HG02938 (cell line): Measurements from ENCODE around the gene COQ8B.
"Not testable (repeated sequence)": the region's sequence is repeated elsewhere in the genome, so short reads cannot be mapped to it uniquely, and the experiment has no call there.

Experiments used
- ATAC-seq: cut with Tn5 transposase; IDR thresholded peaks from one replicate; pipeline ENCODE4 v1.9.1; 2021; ENCODE audit warnings: mild to moderate bottlenecking, moderate library complexity; ENCODE audit not compliant: unreplicated experiment

The COQ8B gene

DNA sequence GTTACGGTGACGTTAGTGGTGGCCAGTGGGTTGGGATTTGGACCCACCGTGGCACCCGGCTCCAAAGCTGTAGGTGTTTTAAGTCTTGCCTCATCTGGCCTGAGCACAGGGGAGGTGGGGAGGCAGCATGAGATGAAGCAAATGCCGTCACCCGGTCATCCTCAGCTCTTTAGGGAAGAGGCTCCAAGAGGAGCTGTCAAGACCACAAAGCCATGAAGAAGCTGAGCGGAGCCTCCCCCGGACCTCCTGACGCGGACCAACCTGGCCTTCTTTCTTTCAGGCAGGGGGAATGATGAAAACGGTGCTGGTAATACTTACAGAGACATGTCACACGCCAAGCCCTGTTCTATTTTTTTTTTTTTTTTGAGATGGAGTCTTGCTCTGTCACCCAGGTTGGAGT lies 26.2 kb upstream of the COQ8B start:
- ATAC-seq: no peak

DNA sequence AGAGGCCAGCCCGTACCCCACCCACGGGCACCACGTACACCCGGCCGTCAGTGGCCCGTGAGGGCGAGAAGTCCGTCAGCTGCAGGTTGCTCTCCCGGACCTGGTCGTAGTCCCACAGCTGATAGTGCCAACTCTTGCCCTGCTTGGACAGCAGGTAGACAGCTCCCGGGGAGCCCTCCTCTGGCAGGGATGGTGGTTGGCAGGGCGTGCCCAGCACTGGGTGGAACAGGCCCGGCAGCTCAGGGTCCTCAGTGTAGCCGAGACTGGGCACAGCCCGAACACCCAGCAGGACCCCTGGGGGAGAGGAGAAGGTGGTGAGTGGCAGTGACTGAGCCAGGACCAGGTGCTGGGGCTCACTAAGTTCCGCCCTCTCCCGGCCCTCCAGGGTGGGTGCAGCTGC lies 25.8 kb upstream of the COQ8B start:
- no peak for ATAC-seq

DNA sequence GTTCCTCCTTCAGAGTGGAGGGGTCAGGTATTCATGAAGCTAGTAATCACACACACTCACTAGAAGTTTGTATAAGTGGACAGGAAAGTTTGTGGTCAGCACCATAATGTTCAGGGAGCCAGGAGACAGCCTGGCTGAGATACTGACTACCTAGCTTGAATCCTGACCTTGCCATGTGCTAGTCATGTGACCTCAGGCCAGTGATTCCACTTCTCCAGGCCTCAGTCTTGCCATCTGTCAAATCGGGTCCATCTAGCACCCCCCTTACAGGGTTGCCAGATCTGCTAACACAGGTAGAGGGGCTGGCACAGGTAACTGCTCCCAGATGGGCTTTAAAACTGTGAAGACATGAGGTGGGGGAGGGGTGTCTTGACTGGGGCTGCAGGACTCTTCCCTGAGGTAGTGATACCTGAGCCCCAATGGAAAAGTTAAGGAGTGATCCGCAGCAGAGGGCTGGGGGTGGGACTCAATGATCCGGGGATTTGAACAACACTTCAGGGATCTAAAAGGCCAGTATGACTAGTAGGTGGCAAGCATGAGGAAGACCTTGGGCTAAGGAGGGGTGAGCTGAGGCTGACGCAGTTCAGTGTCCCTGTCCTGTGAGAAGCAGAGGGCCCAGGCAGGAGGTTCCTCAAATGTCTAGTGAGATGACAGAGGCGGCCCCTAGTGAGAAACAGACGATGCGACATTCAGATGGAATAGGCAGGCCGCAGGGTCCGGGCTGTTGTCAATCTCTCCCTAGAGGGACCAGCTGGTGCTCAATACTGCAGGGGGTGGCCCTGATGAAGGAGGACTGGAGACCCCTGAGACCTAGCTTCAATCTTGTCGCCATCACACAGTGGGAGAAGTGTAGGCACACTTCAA lies 25.1 kb upstream of the COQ8B start:
- no peak for ATAC-seq

DNA sequence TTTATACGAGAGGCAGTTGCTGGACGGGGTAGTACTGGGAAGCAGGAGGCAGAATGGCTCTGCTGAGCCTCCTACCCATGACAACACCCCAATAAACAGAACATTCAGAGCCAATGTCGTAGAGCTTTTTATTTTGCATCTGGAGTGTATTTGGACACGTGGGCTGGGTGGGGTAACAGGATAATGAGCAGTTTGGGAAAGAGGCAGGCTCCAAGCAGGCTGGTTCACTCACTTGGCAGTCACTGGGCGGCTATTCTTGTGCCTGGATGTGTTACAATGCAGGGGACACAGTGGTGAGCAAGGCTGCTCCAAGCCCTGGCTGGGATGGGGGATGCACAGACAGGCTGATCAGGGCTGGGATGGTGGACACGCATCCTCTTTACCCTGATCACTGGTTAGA lies 24.1 kb upstream of the COQ8B start:
- ATAC-seq: no peak

DNA sequence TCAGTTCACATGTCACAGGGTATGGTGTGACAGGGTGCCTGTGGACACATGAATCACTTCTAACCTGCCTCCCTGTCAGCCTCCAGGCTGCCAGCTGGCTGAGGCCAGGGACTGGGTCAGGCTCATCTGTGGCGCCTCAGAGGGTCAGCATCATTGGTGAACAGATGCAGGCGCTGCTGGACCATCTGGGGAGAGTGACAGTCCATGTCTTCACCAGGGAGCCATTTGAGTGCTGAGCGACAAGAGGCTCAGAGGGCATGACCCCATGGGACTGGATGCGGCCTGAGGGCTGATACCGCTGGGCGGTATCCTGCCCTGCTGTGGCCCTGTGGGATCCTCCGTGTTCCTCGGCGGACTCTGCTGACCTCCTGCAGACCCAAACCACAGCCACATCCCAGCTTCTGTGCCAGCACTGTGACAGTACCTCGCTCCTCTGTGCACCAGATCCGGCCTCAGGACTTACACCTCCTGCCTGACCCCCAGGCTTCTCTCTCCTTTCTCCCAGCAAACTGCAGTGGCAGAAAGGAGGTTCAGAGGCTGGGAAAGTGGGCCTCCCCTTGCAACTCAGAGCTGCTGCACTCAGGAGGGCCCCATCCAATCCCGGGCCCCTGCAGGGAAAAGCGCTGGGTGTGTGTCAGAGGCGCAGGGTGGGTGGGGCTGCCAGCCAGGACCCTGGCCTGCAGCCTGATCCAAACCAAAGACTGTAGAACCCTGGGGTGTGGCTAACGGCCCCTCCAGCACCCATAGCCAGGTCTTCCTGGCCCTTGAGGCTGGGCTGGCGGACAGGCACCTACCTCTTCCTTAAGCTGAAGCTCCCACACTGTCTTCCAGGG lies 23.4 kb upstream of the COQ8B start:
- no peak for ATAC-seq

DNA sequence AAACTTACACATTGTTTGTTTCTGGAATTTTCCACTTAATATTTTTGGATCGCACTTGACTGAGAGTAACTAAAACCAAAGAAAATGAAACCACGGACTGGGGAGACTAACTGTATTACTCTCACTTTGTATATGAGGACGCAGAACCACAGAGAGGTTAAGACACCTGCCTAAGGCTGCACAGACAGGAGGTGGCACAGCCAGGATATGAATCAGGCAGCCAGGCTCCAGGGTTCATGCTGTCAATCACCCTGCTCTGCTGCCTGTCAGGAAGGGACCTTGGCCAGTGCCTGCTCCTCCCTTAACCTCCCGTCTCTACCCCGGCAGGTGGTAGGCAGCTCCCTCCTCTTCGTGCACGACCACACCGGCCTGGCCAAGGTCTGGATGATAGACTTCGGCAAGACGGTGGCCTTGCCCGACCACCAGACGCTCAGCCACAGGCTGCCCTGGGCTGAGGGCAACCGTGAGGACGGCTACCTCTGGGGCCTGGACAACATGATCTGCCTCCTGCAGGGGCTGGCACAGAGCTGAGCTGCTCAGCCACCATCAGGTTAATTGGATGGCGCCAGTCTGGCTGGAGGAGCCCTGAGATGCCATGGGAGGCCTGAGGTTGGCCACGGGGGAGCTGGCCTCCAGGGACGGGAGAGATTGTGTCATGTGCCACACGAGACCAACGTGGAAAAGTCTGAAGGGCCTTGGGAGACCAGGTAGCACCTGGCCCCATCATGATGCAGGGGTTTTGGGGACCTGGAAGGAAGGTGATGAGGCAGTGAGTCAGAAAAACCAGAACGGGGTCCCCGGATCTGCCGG lies 22.5 kb upstream of the COQ8B start:
- no peak for ATAC-seq

DNA sequence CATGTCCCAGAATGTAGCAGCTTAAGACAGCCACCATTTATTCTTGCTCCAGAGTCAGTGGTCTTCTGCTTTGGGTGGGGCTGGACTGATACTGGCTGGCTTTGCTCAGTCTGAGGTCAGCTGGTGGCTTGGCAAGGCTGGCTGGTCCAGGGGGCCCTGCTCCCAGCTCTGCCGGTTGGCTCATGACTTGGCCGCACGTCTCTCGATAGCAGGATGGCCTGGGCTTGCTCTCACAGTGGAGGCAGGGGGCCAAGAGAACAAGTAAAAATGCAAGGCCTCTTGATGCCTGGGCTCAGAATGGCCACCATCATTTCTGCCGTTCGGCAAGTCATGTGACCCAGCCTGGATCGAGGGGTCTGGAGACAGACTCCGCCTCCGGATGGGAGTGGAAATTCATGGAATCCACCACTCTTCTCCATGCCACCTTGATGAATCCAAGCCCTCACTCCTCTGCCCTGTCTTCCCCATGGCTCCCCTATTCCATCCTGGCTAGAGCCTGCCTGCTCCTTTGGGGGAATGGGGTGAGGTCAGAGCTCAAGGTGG lies 20.5 kb upstream of the COQ8B start:
- no peak for ATAC-seq

DNA sequence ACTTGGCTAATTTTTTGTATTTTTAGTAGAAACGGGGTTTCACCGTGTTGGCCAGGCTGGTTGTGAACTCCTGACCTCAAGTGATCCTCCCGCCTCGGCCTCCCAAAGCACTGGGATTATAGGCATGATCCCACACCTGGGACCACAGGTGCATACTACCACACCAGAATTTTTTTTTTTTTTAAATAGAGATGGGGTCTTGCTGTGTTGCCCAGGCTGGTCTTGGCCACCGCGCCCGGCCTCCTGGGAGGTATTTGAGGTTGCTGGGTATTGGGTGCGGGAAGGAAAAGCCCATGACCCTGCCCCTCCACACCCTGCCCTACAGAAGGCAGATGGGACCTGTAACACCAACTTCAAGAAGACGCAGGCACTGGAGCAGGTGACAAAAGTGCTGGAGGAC lies 20.0 kb upstream of the COQ8B start:
- ATAC-seq: no peak

DNA sequence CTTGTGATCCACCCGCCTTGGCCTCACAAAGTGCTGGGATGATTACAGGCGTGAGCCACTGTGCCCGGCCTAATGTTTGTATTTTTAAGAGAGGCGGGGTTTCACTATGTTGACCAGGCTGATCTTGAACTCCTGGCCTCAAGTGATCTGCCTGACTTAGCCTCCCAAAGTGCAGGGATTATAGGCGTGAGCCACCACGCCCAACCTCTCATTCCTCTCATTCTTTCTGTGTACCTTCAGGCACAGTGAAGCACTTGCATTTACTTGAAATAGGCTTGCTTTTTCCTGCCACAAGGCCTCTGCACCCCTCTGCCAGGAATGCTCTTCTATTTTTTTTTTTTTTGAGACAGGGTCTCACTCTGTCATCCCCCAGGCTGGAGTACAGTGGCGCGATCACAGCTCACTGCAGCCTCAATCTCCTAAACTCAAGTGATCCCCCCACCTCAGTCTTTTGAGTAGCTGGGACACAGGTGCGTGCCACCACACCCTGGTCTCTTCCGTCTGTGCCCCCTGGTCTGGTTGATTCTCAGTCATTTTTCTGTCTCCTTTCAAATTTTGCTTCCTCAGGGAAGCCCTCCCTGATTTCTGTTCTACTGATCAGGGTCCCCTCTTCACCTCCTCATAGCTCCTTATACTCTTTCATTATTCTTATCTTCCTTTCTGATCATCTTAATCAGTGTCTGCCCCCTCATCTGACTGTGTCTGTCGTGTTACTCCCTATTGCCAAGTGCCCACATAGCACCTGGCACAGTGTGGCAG lies 18.5 kb upstream of the COQ8B start:
- ATAC-seq: no peak

DNA sequence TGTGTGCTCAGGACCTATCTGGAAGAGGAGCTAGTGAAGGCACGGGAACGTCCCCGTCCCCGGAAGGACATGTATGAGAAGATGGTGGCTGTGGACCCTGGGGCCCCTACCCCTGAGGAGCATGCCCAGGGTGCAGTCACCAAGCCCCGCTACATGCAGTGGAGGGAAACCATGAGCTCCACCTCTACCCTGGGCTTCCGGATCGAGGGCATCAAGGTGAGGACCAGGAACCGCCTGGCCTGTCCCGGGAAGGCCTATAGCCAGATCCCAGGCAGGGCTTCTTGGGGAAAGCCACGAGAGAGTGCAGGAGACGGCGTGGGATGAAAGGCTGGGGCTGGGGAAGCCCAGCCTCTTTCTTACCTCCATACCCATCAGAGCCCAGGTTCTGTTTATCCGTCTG lies 16.5 kb upstream of the COQ8B start:
- ATAC-seq: no peak

DNA sequence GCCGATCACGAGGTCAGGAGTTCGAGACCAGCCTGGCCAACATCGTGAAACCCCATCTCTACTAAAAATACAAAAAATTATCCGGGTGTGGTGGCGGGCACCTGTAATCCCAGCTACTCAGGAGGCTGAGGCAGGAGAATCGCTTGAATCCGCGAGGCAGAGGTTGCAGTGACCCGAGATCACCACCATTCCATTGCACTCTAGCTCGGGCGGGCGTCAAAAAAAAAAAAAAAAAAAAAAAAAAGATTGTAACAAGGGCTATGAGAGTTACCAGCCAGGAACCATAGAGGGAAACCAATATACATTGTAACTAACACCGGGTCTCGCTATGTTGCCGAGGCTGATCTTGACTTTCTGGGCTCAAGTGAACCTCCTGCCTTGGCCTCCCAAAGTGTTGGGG lies 15.6 kb upstream of the COQ8B start:
- ATAC-seq: not testable (repeated sequence)

DNA sequence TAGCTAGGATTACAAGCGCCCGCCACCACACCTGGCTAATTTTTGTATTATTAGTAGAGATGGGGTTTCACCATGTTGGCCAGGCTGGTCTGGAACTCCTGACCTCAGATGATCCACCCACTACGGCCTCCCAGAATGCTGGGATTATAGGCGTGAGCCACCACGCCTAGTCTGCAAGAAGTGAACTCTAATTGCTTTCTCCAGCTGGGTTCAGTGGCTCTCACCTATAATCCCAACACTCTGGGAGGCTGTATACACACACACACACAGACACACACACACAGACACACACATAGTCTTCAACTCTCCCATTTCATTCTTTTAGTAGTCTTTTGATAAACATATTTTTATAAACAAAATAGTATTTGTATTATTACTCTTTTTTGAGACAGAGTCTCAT lies 13.4 kb upstream of the COQ8B start:
- ATAC-seq: not testable (repeated sequence)

DNA sequence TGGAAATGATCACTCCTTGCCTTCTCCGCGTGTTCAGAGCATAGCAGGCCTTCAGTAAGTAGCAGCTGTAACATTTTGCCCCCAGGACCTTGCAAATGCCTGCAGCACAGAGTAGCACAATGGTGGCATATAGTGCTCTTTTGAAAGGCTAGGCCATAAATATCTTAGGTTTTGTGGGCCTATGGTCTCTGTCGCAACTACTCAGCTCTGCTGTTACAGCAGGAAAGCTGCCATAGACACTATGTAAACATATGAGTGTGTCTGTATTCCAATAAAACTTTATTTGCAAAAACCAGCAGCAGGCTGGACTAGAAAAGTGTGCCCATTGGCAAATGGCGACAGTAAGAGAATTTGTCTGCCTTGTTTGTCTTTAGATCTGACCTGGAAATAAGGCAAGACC lies 9.6 kb upstream of the COQ8B start:
- ATAC-seq: no peak

DNA sequence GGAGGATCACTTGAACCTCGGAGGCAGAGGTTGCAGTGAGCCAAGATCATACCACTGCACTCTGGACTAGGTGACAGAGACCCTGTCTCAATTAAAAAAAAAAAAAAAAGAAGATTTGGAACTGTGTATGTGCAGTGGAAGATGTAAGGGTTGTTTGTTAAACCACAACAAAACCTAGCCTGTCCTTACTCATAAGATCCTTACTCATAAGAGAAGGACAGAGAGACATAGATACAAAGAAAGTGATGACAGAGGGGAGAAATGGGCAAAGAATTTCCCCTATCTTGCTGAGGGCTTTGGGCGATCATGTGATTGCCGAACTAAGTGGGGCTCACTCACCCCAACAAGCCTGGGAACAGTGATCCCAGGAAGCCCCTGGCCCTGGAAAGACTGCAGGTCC lies 8.2 kb upstream of the COQ8B start:
- ATAC-seq: no peak

DNA sequence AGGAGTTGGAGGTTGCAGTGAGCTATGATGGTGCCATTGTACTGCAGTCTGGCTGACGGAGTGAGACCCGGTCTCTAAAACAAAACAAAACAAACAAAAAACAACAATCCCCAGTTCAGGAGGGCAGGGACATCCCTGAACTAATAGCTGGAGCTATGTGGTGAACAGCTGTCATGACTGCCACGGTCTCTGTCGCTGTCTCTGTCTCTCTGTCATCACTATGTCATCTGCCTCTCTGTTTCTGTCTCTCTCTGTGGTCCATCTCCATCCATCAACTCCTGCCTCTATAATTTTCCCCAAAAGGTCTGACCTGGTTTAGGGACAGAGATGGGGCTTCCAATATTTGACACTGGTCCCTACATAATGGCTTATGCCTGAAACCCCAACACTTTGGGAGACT lies 7.6 kb upstream of the COQ8B start:
- no peak for ATAC-seq

DNA sequence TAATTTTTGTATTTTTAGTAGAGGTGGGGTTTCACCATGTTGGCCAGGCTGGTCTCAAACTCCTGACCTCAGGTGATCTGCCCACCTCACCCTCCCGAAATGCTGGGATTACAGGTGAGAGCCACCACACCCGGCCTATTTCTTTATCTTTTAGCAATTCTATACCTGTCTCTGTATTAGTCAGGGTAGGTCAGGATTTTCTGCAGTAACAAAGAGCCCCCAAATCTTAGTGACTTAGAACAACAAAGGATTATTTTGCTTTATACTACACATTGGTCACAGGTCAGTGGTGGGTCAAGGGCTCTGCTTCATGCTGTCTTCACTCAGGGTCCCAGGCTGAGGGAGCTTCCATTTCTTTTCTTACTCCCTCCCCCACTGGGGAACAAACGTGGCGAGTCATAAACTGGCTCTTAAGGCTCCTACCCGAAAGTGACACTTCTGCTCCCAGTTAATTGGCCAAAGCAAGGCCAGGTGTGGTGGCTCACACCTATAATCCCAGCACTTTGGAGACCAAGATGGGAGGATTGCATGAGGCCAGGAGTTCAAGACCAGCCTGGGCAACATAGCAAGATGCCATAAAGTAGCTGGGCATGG lies 7.1 kb upstream of the COQ8B start:
- no peak for ATAC-seq

DNA sequence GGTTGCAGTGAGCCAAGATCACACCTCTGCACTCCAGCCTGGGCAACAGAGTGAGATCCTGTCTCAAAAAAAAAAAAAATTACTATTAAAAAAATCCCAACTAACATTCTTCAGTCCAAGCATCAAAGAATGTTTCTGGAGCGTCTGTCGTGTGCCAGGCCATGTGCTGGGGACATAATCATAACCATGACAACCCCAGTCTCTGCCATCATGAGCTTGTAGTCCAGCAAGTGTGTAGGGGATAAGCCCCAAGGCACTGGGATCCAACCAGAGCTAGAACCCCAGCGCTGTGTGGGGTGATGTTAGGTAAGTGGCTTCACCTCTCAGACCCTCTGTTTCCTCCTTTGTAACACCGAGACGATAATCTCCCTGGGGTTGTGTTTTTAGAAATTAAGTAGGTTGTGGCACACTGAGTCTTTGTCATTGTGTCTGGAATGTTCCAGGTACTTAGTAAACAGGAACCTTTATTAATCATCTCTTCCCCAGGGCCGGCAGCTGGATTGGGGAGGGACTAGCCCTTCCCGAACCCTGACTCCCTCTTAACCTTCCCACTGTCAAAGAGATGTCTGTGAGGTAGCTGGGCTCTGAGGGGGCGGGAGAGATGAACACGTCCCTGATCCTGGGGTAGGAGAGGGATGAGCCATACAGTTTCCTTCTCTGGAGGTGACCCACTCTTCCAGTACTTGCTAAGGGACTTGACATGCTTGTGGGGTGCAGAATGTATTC lies 5.4 kb upstream of the COQ8B start:
- ATAC-seq: no peak

DNA sequence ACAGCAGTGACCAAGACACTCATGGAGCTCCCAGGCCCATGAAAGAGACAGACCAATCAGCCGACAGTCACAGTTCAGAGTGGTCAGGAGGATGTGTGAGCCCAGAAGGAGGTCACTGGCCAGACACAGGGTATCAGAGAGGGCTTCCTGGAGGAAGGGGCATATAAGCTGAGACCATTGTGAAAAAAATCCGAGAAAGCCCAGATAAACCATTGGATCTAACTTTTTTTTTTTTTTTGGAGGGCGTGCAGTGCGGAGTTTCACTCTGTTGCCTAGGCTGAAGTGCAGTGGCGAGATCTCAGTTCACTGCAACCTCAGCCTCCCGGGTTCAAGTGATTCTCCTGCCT lies 4.4 kb upstream of the COQ8B start:
- no peak for ATAC-seq

DNA sequence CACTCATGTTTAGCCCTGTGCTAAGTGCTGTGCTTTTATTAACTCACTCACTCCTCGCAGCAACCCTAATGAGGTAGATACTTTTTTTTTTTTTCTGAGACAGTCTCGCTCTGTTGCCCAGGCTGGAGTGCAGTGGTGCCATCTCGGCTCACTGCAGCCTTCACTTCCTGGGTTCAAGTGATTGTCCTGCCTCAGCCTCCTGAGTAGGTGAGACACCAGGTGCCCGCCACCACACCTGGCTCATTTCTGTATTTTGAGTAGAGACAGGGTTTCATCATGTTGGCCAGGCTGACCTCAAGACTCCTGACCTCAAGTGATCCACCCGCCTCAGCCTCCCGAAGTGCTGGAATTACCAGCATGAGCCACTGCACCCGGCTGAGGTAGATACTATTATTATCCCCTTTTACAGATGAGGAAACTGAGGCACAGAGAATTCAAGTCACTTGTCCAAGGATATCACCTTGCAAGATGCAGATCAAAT lies 2.8 kb upstream of the COQ8B start:
- no peak for ATAC-seq
